Lower leg skin (tissue), 4 donors: ENCODE data around the gene HSPG2. TPM values are rescaled to one million over a fixed set of nuclear protein-coding genes. Genes with fewer than 3 reads are reported as not detected.
"Not testable (repeated sequence)": the region's sequence is repeated elsewhere in the genome, so short reads cannot be mapped to it uniquely, and the experiment has no call there.

Source experiments
- DNase-seq, 2 donors: peaks; one replicate each; pipeline ENCODE4 v3.0.0-alpha.2; 2019; ENCODE audit warnings: low spot score in 2 of 2
- H3K4me3 ChIP-seq: fragments of 200-600 bp; sonication (generic); 2 replicates; pipeline ENCODE4 v1.5.1; 2017; ENCODE audit warnings: mild to moderate bottlenecking, low read depth; ENCODE audit not compliant: poor library complexity, severe bottlenecking
- CTCF ChIP-seq, 3 donors: fragments of 450-650 bp; IDR thresholded peaks; one replicate each; pipeline ENCODE4 v1.5.1; 2016; ENCODE audit warnings: antibody characterized with exemption in 3 of 3, mild to moderate bottlenecking in 3 of 3, moderate library complexity in 2 of 3
- POLR2A ChIP-seq, 2 donors: fragments of 450-650 bp; IDR thresholded peaks; one replicate each; pipeline ENCODE4 v1.6.1; 2016 to 2017; ENCODE audit warnings: antibody characterized with exemption in 2 of 2, mild to moderate bottlenecking in 1 of 2, moderate library complexity in 1 of 2
- WGBS, 2 donors: methylation state at CpG; one replicate each; pipeline ENCODE4 v1.1.5; 2018; 5-methylcytosine and 5-hydroxymethylcytosine counted together
- intact Hi-C: fragments of 100-400 bp; cut with DNase I; formaldehyde crosslinking; loops from one replicate; pipeline ENCODE4 v1.15.0; 2023; ENCODE audit warnings: low total_unique reads
- total RNA-seq, 4 donors: library from RNA; depleted of rRNA; stranded (reverse); fragments of >200 nt; gene quantifications; one replicate each; pipeline ENCODE4 v1.1.0, GENCODE V29; 2016

HSPG2 gene
- total RNA-seq, 4 donors from 2014 or later, result 67.9 to 171 (median 99.6) TPM

DNA sequence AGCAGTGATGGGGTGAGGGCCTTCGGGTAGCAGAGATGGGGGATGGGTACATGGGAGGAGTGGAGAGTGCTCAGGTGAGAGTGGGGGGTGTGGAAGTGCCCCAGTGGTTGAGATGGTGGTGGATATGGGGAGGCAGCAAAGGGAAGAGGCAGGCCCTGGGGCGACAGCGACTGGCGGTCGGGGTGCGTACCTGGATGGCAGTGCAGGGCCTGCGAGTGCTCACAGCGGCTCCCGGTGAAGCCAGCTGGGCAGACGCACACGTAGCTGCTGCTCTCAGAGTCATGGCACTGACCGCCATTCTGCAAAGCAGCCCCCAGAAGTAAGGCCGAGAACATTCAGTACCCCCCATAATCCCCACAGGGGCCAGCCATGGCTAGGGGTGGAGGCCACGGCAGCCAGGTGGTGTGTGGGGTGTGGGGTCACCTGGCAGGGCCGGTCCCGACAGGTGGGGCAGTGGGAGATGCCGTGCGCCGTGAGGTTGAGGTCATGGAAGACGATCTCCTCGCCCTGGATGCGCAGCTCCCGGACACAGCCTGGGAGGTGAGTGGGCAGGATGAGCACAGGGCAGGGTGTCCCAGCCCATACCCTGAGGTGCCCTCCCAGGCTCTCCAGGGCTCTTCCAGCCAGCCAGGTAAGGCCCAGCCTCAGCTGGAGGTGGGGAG, 106.2 kb downstream of the HSPG2 start:
- WGBS, 2 donors, result 92 to 93% methylated on average over 20 to 22 of the region's 23 CpGs
- DNase-seq, result no peak
- H3K4me3 ChIP-seq, result no peak overlapping the region
- TF ChIP-seq POLR2A (IDR thresholded peaks at IDR 0.05) (no peak), CTCF (IDR thresholded peaks at IDR 0.05) (no peak)
- intact Hi-C loops, result no loop called here

GRCh38 chr1:21829294-21829693, 107.8 kb downstream of the HSPG2 start:
- 92% methylated on average over 9 to 12 of the region's 17 CpGs for WGBS, 2 donors
- intact Hi-C loops, result no loop called here
- TF ChIP-seq CTCF (IDR thresholded peaks at IDR 0.05) (no peak), POLR2A (IDR thresholded peaks at IDR 0.05) (no peak)
- no peak for DNase-seq
- H3K4me3 ChIP-seq, result no peak overlapping the region

GRCh38 chr1:21828506-21829210, 108.5 kb downstream of the HSPG2 start:
- whole genome bisulfite sequencing, 2 donors, result 84 to 88% methylated on average over 5 to 15 of the region's 28 CpGs
- TF ChIP-seq POLR2A (IDR thresholded peaks at IDR 0.05) (no peak), CTCF (IDR thresholded peaks at IDR 0.05) (no peak)
- intact Hi-C loops, result no loop called here

DNA sequence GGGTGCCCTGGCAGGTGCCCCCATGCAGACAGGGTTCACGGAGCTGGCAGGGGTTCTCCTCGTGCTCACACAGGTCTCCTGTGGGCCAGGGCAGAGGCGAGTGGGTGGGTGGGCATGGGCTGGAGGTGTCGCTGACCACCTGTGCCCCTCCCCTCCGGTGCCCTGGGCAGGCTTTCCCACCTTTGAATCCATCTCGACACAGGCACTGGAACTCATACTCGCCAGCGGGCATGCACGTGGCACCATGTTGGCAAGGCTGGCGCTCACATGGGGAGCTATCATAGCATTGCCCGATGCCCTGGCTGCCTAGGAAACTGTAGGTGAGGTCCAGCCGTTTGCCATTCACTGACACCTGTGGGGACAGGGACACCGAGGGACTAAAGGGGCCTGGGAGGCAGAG, 109.0 kb downstream of the HSPG2 start:
- intact Hi-C loops, result no loop called here
- no peak for TF ChIP-seq CTCF (IDR thresholded peaks at IDR 0.05)
- TF ChIP-seq POLR2A (IDR thresholded peaks at IDR 0.05), result no peak
- no peak overlapping the region for H3K4me3 ChIP-seq
- 92 to 95% methylated on average over 11 to 12 of the region's 13 CpGs for WGBS, 2 donors
- DNase-seq, result no peak

More at GRCh38 chr1:21828506-21829210, 108.5 kb downstream of the HSPG2 start:
- DNase-seq, result no peak
- no peak overlapping the region for H3K4me3 ChIP-seq

- intact Hi-C loops, result no loop called here
- 93 to 94% methylated on average over 5 of the region's 5 CpGs for WGBS, 2 donors
- no peak for DNase-seq
- no peak overlapping the region for H3K4me3 ChIP-seq
- TF ChIP-seq POLR2A (IDR thresholded peaks at IDR 0.05), result no peak
- no peak for TF ChIP-seq CTCF (IDR thresholded peaks at IDR 0.05)
Measured at GRCh38 chr1:21827141-21827679, 109.9 kb downstream of the HSPG2 start.

GRCh38 chr1:21826694-21827093, 110.4 kb downstream of the HSPG2 start:
- H3K4me3 ChIP-seq, intact Hi-C loops, DNase-seq: not testable (repeated sequence)
- WGBS, 2 donors, result 97% methylated on average over 10 of the region's 10 CpGs
